SK-N-SH treated with all-trans-retinoic acid at 6 μM for 48 hours (cell line): ENCODE measurements around the gene TMEM141.

Source experiments
- ARNTL ChIP-seq: fragments of 450-650 bp; formaldehyde crosslinking; IDR thresholded peaks from 2 replicates; pipeline ENCODE4 v1.5.0; 2020; ENCODE audit warnings: low read depth, mild to moderate bottlenecking, moderate library complexity, borderline replicate concordance
- BACH2 ChIP-seq: fragments of 250-450 bp; sonication (Bioruptor Pico); IDR thresholded peaks from 2 replicates; pipeline ENCODE4 v1.9.0; 2021; ENCODE audit warnings: mild to moderate bottlenecking, borderline replicate concordance
- CSDC2 ChIP-seq: fragments of 250-450 bp; sonication (Bioruptor Pico); IDR thresholded peaks from 2 replicates; pipeline ENCODE4 v1.5.0; 2020; ENCODE audit warnings: mild to moderate bottlenecking, moderate library complexity
- ESRRG ChIP-seq: fragments of 250-450 bp; sonication (Bioruptor Pico); IDR thresholded peaks from 2 replicates; pipeline ENCODE4 v1.6.1; 2021; ENCODE audit warnings: mild to moderate bottlenecking
- ISL1 ChIP-seq: fragments of 250-450 bp; sonication (Bioruptor Pico); IDR thresholded peaks from 2 replicates; pipeline ENCODE4 v2.1.2; 2022; ENCODE audit warnings: mild to moderate bottlenecking, moderate library complexity
- PATZ1 ChIP-seq: fragments of 250-450 bp; sonication (Bioruptor Pico); IDR thresholded peaks from 2 replicates; pipeline ENCODE4 v1.8.0; 2020; ENCODE audit warnings: mild to moderate bottlenecking, moderate library complexity, borderline replicate concordance
- POU6F1 ChIP-seq: fragments of 250-450 bp; sonication (Bioruptor Pico); IDR thresholded peaks from 2 replicates; pipeline ENCODE4 v1.8.0; 2021; ENCODE audit warnings: low read depth, mild to moderate bottlenecking, moderate library complexity, borderline replicate concordance
- TOX ChIP-seq: fragments of 250-450 bp; sonication (Bioruptor Pico); IDR thresholded peaks from 2 replicates; pipeline ENCODE4 v1.8.0; 2021; ENCODE audit warnings: mild to moderate bottlenecking, moderate library complexity, borderline replicate concordance
- TSHZ2 ChIP-seq: fragments of 250-450 bp; sonication (Bioruptor Pico); IDR thresholded peaks from 2 replicates; pipeline ENCODE4 v1.5.0; 2020; ENCODE audit warnings: mild to moderate bottlenecking, moderate library complexity
- ZC3H10 ChIP-seq: fragments of 250-450 bp; sonication (Bioruptor Pico); IDR thresholded peaks from 2 replicates; pipeline ENCODE4 v1.5.1; 2021; ENCODE audit warnings: mild to moderate bottlenecking, moderate library complexity
- ZFP3 ChIP-seq: fragments of 250-450 bp; sonication (Bioruptor Pico); IDR thresholded peaks from 2 replicates; pipeline ENCODE4 v1.5.0; 2020; ENCODE audit warnings: mild to moderate bottlenecking, moderate library complexity
- ZNF565 ChIP-seq: fragments of 450-650 bp; formaldehyde crosslinking; conservative IDR thresholded peaks from 2 replicates; pipeline ENCODE4 v1.5.0; 2020; ENCODE audit warnings: low read depth, mild to moderate bottlenecking, moderate library complexity
- ZNF70 ChIP-seq: fragments of 450-650 bp; formaldehyde crosslinking; IDR thresholded peaks from 2 replicates; pipeline ENCODE4 v1.5.0; 2020; ENCODE audit warnings: mild to moderate bottlenecking, moderate library complexity
- ZNF8 ChIP-seq: fragments of 450-650 bp; formaldehyde crosslinking; IDR thresholded peaks from 2 replicates; pipeline ENCODE4 v1.5.0; 2020; ENCODE audit warnings: mild to moderate bottlenecking, moderate library complexity

GRCh38 chr9:136827794-136828473, 36.8 kb downstream of the TMEM141 start:
- TF ChIP-seq PATZ1 (CRISPR knock-in tag), result no peak
- TF ChIP-seq POU6F1 (CRISPR knock-in tag), result no peak
- TF ChIP-seq CSDC2 (CRISPR knock-in tag), result no peak
- no peak for TF ChIP-seq ARNTL (CRISPR knock-in tag)
- no peak for TF ChIP-seq ISL1
- TF ChIP-seq ZFP3 (CRISPR knock-in tag), result no peak
- TF ChIP-seq ZNF565, result no peak
- TF ChIP-seq TOX (CRISPR knock-in tag), result no peak
- no peak for TF ChIP-seq ZC3H10
- no peak for TF ChIP-seq BACH2 (CRISPR knock-in tag)
- TF ChIP-seq TSHZ2 (CRISPR knock-in tag), result no peak
- no peak for TF ChIP-seq ZNF8 (CRISPR knock-in tag)
- no peak for TF ChIP-seq ESRRG
- TF ChIP-seq ZNF70, result no peak
